Diencephalon (tissue), 1 donor: Measurements from ENCODE around the gene CNTN5. TPM values are rescaled to one million over a fixed set of nuclear protein-coding genes. Genes with fewer than 3 reads are reported as not detected.

Experiments used
- total RNA-seq: library from RNA; depleted of rRNA; stranded (reverse); fragments of >200 nt; gene quantifications from one replicate; pipeline ENCODE4 v1.2.3, GENCODE V29; 2014

The CNTN5 gene
- 44.3 TPM for total RNA-seq

GRCh38 chr11:99020352-99021225 lies at the start of gene CNTN5:
TSS of gene CNTN5 (plus strand) at chr11:99020949.

